KOPT-K1 (cell line): ENCODE measurements around the gene MCUB.
"Not testable (repeated sequence)": the region's sequence is repeated elsewhere in the genome, so short reads cannot be mapped to it uniquely, and the experiment has no call there.

Experiments
- H3K27ac ChIP-seq: fragments of 200-600 bp; sonication (generic); 2 replicates; pipeline ENCODE4 v1.5.1; 2016; ENCODE audit warnings: antibody characterized with exemption, mild to moderate bottlenecking, low read depth, low read length; ENCODE audit not compliant: poor library complexity, severe bottlenecking
- H3K36me3 ChIP-seq: fragments of 200-600 bp; sonication (generic); 2 replicates; pipeline ENCODE4 v1.5.1; 2017; ENCODE audit warnings: antibody characterized with exemption, mild to moderate bottlenecking, low read length, moderate library complexity; ENCODE audit not compliant: insufficient read depth
- H3K9me3 ChIP-seq: fragments of 200-600 bp; sonication (generic); 2 replicates; pipeline ENCODE4 v1.5.1; 2017; ENCODE audit warnings: antibody characterized with exemption, low read length, mild to moderate bottlenecking; ENCODE audit not compliant: insufficient read depth, poor library complexity, severe bottlenecking

MCUB gene

DNA sequence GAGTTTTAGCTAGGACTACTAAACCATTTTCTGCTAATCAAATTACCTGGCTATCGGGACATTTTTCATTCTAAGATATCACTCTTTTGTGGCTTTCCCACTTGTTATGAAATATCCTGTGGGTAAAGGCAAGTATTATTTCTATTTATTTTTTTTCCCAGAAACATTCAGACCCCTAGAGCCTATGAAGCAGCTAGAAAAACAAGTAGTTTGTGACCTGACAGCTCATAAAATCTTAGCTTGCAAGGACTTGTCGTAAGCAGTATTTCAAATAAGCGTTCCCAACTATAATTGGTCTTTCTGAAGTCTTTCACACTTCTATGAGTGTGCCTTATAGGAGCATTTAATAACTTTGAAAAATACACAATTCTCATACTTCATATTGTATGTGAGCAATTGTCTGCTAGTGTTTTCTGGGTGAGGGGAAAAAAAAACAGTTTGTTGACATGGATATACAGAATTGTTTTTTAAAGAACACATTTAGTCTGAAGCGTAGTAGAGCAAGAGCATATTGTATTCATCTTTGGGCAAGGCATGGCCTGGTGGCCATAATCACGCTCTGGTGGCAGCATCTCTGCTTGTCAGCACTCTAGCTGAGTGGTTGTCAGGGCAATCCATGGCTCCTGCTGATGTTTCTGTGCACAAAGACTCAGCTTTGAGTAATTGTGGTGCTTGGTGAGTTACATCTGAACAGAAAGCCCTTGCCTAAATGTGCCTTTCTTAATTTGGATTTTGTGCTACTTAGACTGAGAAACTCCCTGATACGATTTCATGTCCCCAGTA lies 2.6 kb downstream of the MCUB start:
- Histone ChIP-seq H3K27ac (no peak overlapping the region), H3K9me3 (peaks cover 8% of the 10 kb centered on the region), H3K36me3 (peaks cover 26% of the 10 kb centered on the region)

- H3K27ac ChIP-seq: no peak overlapping the region
- no peaks in the 10 kb centered on the region for H3K9me3 ChIP-seq
- 0 out of 2 replicates have a peak, but pooled peaks cover 10% of the 10 kb centered on the region for H3K36me3 ChIP-seq
These were observed 11.4 kb downstream of the MCUB start for GRCh38 chr4:109571494-109571893.

DNA sequence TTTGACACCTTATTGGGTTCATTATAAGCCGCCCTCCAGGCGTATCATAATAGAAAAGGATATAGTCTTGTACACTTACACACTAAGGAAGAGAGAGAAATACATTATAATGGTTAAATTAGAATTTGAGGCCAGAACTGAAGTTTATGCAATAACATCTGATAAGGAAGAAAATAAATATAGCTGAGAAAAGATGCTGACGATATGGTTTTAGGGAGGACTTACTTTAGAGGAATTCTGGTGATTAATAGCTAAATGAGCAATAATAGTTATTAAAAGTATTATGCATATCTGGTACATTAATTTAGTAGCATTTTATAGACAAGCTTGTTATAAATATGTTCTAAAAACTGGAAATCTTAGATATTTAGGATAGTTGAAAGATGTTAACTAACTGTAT lies 12.1 kb downstream of the MCUB start:
- Histone ChIP-seq H3K9me3 (no peaks in the 10 kb centered on the region), H3K27ac (no peak overlapping the region), H3K36me3 (0 out of 2 replicates have a peak, but pooled peaks cover 5% of the 10 kb centered on the region)

DNA sequence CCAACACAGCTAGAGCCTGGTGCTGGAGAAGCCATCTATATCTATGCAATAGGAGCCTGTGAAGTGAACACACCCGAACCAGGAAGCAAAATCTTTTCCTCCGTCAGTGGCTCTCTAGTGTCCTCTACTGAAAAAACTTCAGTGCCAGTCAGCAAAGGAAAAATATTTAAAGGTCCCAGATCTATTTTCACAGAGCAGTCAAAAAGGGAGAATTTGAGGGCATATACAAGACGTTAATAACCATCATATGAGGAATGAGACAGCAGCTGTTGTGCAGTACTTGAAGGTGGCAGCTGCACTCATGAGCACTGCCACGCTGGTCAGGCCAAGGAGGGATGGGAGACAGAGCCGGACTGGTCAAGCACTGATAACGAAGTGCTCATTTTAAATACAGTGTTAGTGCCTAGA lies 14.4 kb downstream of the MCUB start:
- Histone ChIP-seq H3K36me3 (peaks cover 5% of the 10 kb centered on the region; the same call in 1 of the 2 replicates), H3K9me3 (no peaks in the 10 kb centered on the region), H3K27ac (no peak overlapping the region)

GRCh38 chr4:109574931-109575804 lies 15.1 kb downstream of the MCUB start:
- Histone ChIP-seq H3K36me3 (peaks cover 5% of the 10 kb centered on the region; the same call in 1 of the 2 replicates), H3K9me3 (no peaks in the 10 kb centered on the region)

DNA sequence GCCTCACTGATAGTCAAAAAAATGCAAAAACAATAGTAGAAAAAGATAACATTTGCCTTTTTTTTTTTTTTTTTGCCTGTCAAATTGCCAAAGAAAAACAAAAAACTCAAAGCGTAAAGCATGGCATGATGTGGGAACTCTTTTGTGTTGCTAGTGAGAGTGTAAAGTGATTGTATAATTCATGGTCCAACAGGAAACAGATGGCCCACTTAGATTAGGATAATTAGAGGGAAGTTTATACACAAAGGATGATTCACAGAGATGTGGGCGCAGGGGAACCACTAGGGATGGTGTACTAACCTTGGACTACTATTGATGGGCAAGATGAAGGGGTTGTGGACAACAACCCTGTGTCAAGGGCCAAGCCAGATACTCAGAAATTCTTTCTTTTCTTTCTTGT lies 16.4 kb downstream of the MCUB start:
- peaks cover 5% of the 10 kb centered on the region; the same call in 1 of the 2 replicates for H3K36me3 ChIP-seq
- H3K27ac ChIP-seq: no peak overlapping the region
- H3K9me3 ChIP-seq: peaks cover 4% of the 10 kb centered on the region

More at GRCh38 chr4:109574931-109575804, 15.1 kb downstream of the MCUB start:
- no peak overlapping the region for H3K27ac ChIP-seq

DNA sequence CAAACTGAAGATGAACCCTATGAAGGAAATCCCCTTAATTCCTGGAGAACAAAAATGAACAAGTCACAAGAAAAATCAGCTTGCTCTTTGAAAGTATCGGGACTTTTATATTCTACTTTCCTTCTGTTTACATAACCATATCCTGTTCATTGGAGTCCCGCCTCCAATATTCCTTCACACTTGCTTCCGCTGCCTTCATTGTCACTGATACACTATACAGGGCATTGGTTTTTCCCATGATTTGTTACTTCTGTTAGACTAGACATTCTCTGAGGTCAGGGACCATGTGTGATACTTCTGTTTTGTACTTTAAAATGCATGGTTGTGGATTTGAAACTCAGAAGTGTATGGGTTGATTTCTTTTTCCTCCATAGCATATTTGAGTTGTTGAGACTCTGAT lies 18.8 kb downstream of the MCUB start:
- H3K36me3 ChIP-seq: peaks cover 5% of the 10 kb centered on the region; the same call in 1 of the 2 replicates
- peaks cover 9% of the 10 kb centered on the region for H3K9me3 ChIP-seq
- H3K27ac ChIP-seq: no peak overlapping the region

GRCh38 chr4:109579997-109580396 lies 20.0 kb downstream of the MCUB start:
- H3K9me3 ChIP-seq, H3K36me3 ChIP-seq, H3K27ac ChIP-seq: not testable (repeated sequence)

GRCh38 chr4:109588176-109588575 lies 28.1 kb downstream of the MCUB start:
- H3K9me3 ChIP-seq: no peaks in the 10 kb centered on the region
- no peak overlapping the region for H3K27ac ChIP-seq
- H3K36me3 ChIP-seq: no peaks in the 10 kb centered on the region

- H3K36me3 ChIP-seq: no peaks in the 10 kb centered on the region
- no peaks in the 10 kb centered on the region for H3K9me3 ChIP-seq
- H3K27ac ChIP-seq: no peak overlapping the region
These were observed 29.1 kb downstream of the MCUB start for GRCh38 chr4:109589119-109589518.

GRCh38 chr4:109589605-109590004 lies 29.6 kb downstream of the MCUB start:
- Histone ChIP-seq H3K27ac (no peak overlapping the region), H3K9me3 (no peaks in the 10 kb centered on the region), H3K36me3 (no peaks in the 10 kb centered on the region)

- Histone ChIP-seq H3K9me3 (no peaks in the 10 kb centered on the region), H3K36me3 (no peaks in the 10 kb centered on the region), H3K27ac (no peak overlapping the region)
These were observed 30.9 kb downstream of the MCUB start for GRCh38 chr4:109590905-109591304.

DNA sequence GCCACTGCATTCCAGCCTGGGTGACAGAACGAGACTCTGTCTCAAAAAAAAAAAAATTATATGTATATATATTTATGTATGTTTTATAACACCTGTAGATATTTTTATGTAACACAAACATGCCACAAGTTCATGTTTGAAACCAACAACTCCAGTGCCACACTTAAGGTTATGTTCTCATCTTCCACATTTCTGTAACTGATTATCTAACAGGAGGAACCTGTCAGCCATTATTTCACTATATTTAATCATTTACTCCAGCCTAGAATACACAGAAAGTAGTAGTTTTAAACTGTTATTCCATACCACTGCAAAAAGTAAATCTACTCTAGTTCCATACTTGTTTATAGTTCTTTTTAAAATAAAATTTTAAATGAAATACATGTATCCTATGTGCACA lies 32.3 kb downstream of the MCUB start:
- Histone ChIP-seq H3K36me3 (no peaks in the 10 kb centered on the region), H3K27ac (no peak overlapping the region), H3K9me3 (no peaks in the 10 kb centered on the region)

DNA sequence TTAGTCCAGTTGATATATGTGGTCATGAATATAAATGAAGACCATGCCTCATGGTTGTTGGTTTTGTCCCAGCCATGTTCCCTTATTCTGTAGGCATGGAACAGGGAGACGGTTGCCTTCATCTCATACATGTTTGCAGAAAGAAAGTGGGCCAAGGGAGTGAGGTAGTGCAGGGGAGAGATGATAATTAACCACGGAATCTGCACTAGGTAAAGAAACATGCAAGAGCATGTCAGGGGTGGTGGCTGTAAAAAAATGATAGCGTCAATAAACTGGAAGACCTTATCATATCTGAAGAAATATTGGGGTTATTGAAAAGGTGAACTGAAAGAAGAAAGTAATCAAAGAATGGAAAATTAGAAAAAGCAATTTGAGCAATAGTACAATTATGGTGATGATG lies 35.1 kb downstream of the MCUB start:
- not testable (repeated sequence) for H3K36me3 ChIP-seq, H3K27ac ChIP-seq

GRCh38 chr4:109596420-109597085 lies 36.5 kb downstream of the MCUB start:
- not testable (repeated sequence) for H3K36me3 ChIP-seq, H3K27ac ChIP-seq
- peaks cover 16% of the 10 kb centered on the region for H3K9me3 ChIP-seq

More for the DNA sequence above, 35.1 kb downstream of the MCUB start:
- not testable (repeated sequence) for H3K9me3 ChIP-seq
